ENCODE data around the gene CLIC5.

The CLIC5 gene

GRCh38 chr6:45997875-45998506 lies 17.7 kb downstream of the CLIC5 start:
- no peak overlapping the region for H3K4me2 ChIP-seq

GRCh38 chr6:45991189-45991588 lies 24.5 kb downstream of the CLIC5 start:
- Histone ChIP-seq H3K4me1 (ENCODE audit: low read depth, poor library complexity, severe bottlenecking) (peaks cover 39% of the 10 kb centered on the region), H3K27me3 (ENCODE audit: insufficient read depth, low read depth) (no peaks in the 10 kb centered on the region), H3K9ac (no peak overlapping the region), H4K20me1 (ENCODE audit: insufficient read depth) (no peaks in the 10 kb centered on the region), H3K4me2 (no peak overlapping the region), H3K79me2 (ENCODE audit: insufficient read depth, low read depth) (no peaks in the 10 kb centered on the region), H3K4me3 (IDR thresholded peaks at IDR 0.05; ENCODE audit: insufficient read depth, low read depth, low read length) (no peak overlapping the region), H2AFZ (ENCODE audit: low read depth) (no peak overlapping the region), H3K36me3 (ENCODE audit: insufficient read depth) (no peaks in the 10 kb centered on the region), H3K27ac (no peak overlapping the region)
- TF ChIP-seq, protein P1, sequence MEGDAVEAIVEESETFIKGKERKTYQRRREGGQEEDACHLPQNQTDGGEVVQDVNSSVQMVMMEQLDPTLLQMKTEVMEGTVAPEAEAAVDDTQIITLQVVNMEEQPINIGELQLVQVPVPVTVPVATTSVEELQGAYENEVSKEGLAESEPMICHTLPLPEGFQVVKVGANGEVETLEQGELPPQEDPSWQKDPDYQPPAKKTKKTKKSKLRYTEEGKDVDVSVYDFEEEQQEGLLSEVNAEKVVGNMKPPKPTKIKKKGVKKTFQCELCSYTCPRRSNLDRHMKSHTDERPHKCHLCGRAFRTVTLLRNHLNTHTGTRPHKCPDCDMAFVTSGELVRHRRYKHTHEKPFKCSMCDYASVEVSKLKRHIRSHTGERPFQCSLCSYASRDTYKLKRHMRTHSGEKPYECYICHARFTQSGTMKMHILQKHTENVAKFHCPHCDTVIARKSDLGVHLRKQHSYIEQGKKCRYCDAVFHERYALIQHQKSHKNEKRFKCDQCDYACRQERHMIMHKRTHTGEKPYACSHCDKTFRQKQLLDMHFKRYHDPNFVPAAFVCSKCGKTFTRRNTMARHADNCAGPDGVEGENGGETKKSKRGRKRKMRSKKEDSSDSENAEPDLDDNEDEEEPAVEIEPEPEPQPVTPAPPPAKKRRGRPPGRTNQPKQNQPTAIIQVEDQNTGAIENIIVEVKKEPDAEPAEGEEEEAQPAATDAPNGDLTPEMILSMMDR (conservative IDR thresholded peaks at IDR 0.05; ENCODE audit: low read depth, low read length), result no peak

More at GRCh38 chr6:45997875-45998506, 17.7 kb downstream of the CLIC5 start:
- no peak overlapping the region for H3K4me3 ChIP-seq (IDR thresholded peaks at IDR 0.05; ENCODE audit: insufficient read depth, low read depth, low read length)
- no peak overlapping the region for H2AFZ ChIP-seq (ENCODE audit: low read depth)
- H4K20me1 ChIP-seq (ENCODE audit: insufficient read depth), result no peaks in the 10 kb centered on the region
- TF ChIP-seq, protein P1 (conservative IDR thresholded peaks at IDR 0.05; ENCODE audit: low read depth, low read length), result no peak
- no peaks in the 10 kb centered on the region for H3K79me2 ChIP-seq (ENCODE audit: insufficient read depth, low read depth)
- H3K9ac ChIP-seq, result no peak overlapping the region
- no peak overlapping the region for H3K27ac ChIP-seq
- no peaks in the 10 kb centered on the region for H3K27me3 ChIP-seq (ENCODE audit: insufficient read depth, low read depth)
- H3K4me1 ChIP-seq (ENCODE audit: low read depth, poor library complexity, severe bottlenecking), result no peaks in the 10 kb centered on the region
- H3K36me3 ChIP-seq (ENCODE audit: insufficient read depth), result no peaks in the 10 kb centered on the region

- Histone ChIP-seq H3K4me1 (ENCODE audit: low read depth, poor library complexity, severe bottlenecking) (peaks cover 39% of the 10 kb centered on the region), H3K4me2 (peak overlapping the region; percentile 63; the same call in 1 of the 2 replicates), H2AFZ (ENCODE audit: low read depth) (no peak overlapping the region), H3K27ac (peak overlapping the region; percentile 3; the same call in 1 of the 2 replicates), H3K4me3 (IDR thresholded peaks at IDR 0.05; ENCODE audit: insufficient read depth, low read depth, low read length) (no peak overlapping the region), H3K27me3 (ENCODE audit: insufficient read depth, low read depth) (no peaks in the 10 kb centered on the region), H3K79me2 (ENCODE audit: insufficient read depth, low read depth) (no peaks in the 10 kb centered on the region), H3K36me3 (ENCODE audit: insufficient read depth) (no peaks in the 10 kb centered on the region), H4K20me1 (ENCODE audit: insufficient read depth) (no peaks in the 10 kb centered on the region), H3K9ac (no peak overlapping the region)
- TF ChIP-seq, protein P1 (conservative IDR thresholded peaks at IDR 0.05; ENCODE audit: low read depth, low read length), result no peak
Observed at GRCh38 chr6:45990162-45990561, 25.5 kb downstream of the CLIC5 start.

DNA sequence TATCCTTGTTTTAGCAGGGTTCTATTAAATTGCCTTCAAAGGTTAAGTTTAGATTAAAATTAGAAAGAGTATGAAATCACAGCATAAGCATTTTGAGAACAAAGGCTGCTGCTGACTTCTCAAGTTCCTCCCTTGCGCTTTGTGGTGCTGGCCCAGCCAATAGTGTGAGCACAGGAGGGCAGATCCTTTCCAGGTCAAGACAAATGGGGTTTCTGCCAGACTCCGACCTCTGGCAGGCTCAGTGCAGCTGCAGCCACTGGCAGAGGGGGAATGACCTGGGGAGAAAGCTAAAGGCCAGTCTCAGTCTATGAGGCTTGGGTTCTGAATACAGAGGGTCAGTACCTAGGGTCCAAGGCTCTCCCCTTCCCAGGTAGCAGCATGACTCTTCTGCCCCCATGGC lies 27.0 kb downstream of the CLIC5 start:
- TF ChIP-seq, protein P1 (conservative IDR thresholded peaks at IDR 0.05; ENCODE audit: low read depth, low read length), result no peak
- Histone ChIP-seq H3K36me3 (ENCODE audit: insufficient read depth) (no peaks in the 10 kb centered on the region), H3K4me1 (ENCODE audit: low read depth, poor library complexity, severe bottlenecking) (peaks cover 39% of the 10 kb centered on the region), H3K27me3 (ENCODE audit: insufficient read depth, low read depth) (no peaks in the 10 kb centered on the region), H3K79me2 (ENCODE audit: insufficient read depth, low read depth) (no peaks in the 10 kb centered on the region), H4K20me1 (ENCODE audit: insufficient read depth) (no peaks in the 10 kb centered on the region), H2AFZ (ENCODE audit: low read depth) (peak overlapping the region; percentile 29), H3K4me2 (peak overlapping the region; percentile 63), H3K27ac (peak overlapping the region; percentile 3; the same call in 1 of the 2 replicates), H3K4me3 (IDR thresholded peaks at IDR 0.05; ENCODE audit: insufficient read depth, low read depth, low read length) (no peak overlapping the region), H3K9ac (no peak overlapping the region; the same call in 1 of the 2 replicates)
